Naive thymus-derived CD4-positive, alpha-beta T cell (primary cell): ENCODE results near the gene P4HA3. TPM values are rescaled to one million over a fixed set of nuclear protein-coding genes. Genes with fewer than 3 reads are reported as not detected.

Experiments used
- ATAC-seq: fragments of 150-1000 bp; cut with Tn5 transposase; 2 replicates; pipeline ENCODE4 v1.10.0; 2021; ENCODE audit warnings: mild to moderate bottlenecking, moderate library complexity
- CTCF ChIA-PET: fragments of 350-600 bp; sonication (Branson Sonifier 250); formaldehyde crosslinking; loops from one replicate; lab custom pipeline; 2021; ENCODE audit warnings: antibody characterized with exemption; lab: Charles Lee
- POLR2A ChIA-PET: fragments of 350-600 bp; sonication (Branson Sonifier 250); formaldehyde crosslinking; loops from one replicate; lab custom pipeline; 2021; ENCODE audit warnings: antibody characterized with exemption, inconsistent platforms; lab: Charles Lee
- DNase-seq, 9 donors: peaks; one replicate each; pipeline versions ENCODE4 v3.0.0 to v3.0.0-alpha.2; 2020 to 2022; ENCODE audit warnings: mixed read lengths in 1 of 9
- H3K27ac ChIP-seq: one replicate; pipeline ENCODE4 v1.7.0; 2013; ENCODE audit warnings: mild to moderate bottlenecking, low read depth, low read length, moderate library complexity
- H3K27me3 ChIP-seq, 2 donors: one replicate each; pipeline ENCODE4 v1.7.0; 2013; ENCODE audit warnings: low read length in 2 of 2, mild to moderate bottlenecking in 2 of 2, moderate library complexity in 2 of 2; ENCODE audit not compliant: control insufficient read depth in 2 of 2, insufficient read depth in 2 of 2
- H3K36me3 ChIP-seq, 3 experiments: 1 replicate in 2 of 3; 2 replicates in 1 of 3; pipeline ENCODE4 v1.7.0; 2013; ENCODE audit warnings: low read length in 3 of 3, mild to moderate bottlenecking in 3 of 3, moderate library complexity in 1 of 3; ENCODE audit not compliant: insufficient read depth in 3 of 3, control insufficient read depth in 2 of 3
- H3K4me1 ChIP-seq, 2 donors: one replicate each; pipeline ENCODE4 v1.7.0; 2013; ENCODE audit warnings: low read length in 2 of 2, mild to moderate bottlenecking in 2 of 2, moderate library complexity in 1 of 2; ENCODE audit not compliant: control insufficient read depth in 2 of 2, insufficient read depth in 2 of 2
- H3K4me3 ChIP-seq: 2 replicates; pipeline ENCODE4 v1.7.0; 2013; ENCODE audit warnings: mild to moderate bottlenecking, low read length
- H3K9me3 ChIP-seq, 3 experiments: 1 replicate in 2 of 3; 2 replicates in 1 of 3; pipeline ENCODE4 v1.7.0; 2013; ENCODE audit warnings: low read length in 3 of 3; ENCODE audit not compliant: control insufficient read depth in 2 of 3
- H3K27ac Mint-ChIP-seq, 9 donors: one replicate each; pipeline ENCODE4 v1.8.0; 2020 to 2022; ENCODE audit warnings: mixed read lengths in 9 of 9, mild to moderate bottlenecking in 8 of 9, moderate library complexity in 5 of 9, inconsistent platforms in 2 of 9
- H3K27me3 Mint-ChIP-seq, 5 donors: one replicate each; pipeline ENCODE4 v1.8.0; 2021 to 2022; ENCODE audit warnings: mixed read lengths in 5 of 5, mild to moderate bottlenecking in 1 of 5
- H3K36me3 Mint-ChIP-seq, 5 donors: one replicate each; pipeline ENCODE4 v1.8.0; 2020 to 2022; ENCODE audit warnings: mixed read lengths in 5 of 5, mild to moderate bottlenecking in 3 of 5, inconsistent platforms in 1 of 5
- H3K4me1 Mint-ChIP-seq, 7 donors: one replicate each; pipeline ENCODE4 v1.8.0; 2020 to 2022; ENCODE audit warnings: mixed read lengths in 7 of 7, mild to moderate bottlenecking in 3 of 7, inconsistent platforms in 1 of 7
- H3K4me3 Mint-ChIP-seq, 10 donors: one replicate each; pipeline ENCODE4 v1.8.0; 2020 to 2022; ENCODE audit warnings: mild to moderate bottlenecking in 10 of 10, mixed read lengths in 10 of 10, moderate library complexity in 6 of 10, inconsistent platforms in 2 of 10
- H3K9me3 Mint-ChIP-seq, 11 donors: one replicate each; pipeline ENCODE4 v1.8.0; 2020 to 2022; ENCODE audit warnings: mixed read lengths in 11 of 11, mild to moderate bottlenecking in 4 of 11, inconsistent platforms in 1 of 11, moderate library complexity in 1 of 11
- intact Hi-C, 2 donors: fragments of 100-400 bp; cut with micrococcal nuclease; formaldehyde crosslinking; loops; one replicate each; pipeline ENCODE4 v1.15.1; 2023
- polyA plus RNA-seq, 2 donors: library from polyadenylated mRNA; unstranded; fragments of 300-500 nt; fragmentation: Illumina TruSeq; gene quantifications; one replicate each; pipeline ENCODE4 v1.2.3, GENCODE V29; 2021
- total RNA-seq, 6 experiments: library from RNA in 5 of 6; stranded (reverse) in 5 of 6; gene quantifications; 1 replicate in 5 of 6; 2 replicates in 1 of 6; pipeline ENCODE4 v1.2.3 and lab custom pipeline; 2021 to 2026

Gene P4HA3
- total and polyA plus RNA-seq, 7 experiments from 2014 or later, result not detected

- Mint-ChIP-seq H3K4me1 (no peaks in the 10 kb centered on the region), H3K4me3 (no peak overlapping the region), H3K27ac (no peak overlapping the region), H3K36me3 (no peaks in the 10 kb centered on the region), H3K27me3 (peaks cover 4 to 43% (median 8%) of the 10 kb centered on the region in 5 donors), H3K9me3 (no peaks in the 10 kb centered on the region)
- no peaks in the 10 kb centered on the region for H3K36me3 ChIP-seq
- no peaks in the 10 kb centered on the region for H3K4me1 ChIP-seq
- ATAC-seq (no peak), DNase-seq (no peak)
- ChIA-PET CTCF (no interaction called here), POLR2A (no interaction called here)
- no peak overlapping the region for H3K27ac ChIP-seq
- intact Hi-C loops, result no loop called here
- no peaks in the 10 kb centered on the region for H3K9me3 ChIP-seq
- H3K27me3 ChIP-seq, result no peaks in the 10 kb centered on the region
- H3K4me3 ChIP-seq, result no peak overlapping the region
Measured at GRCh38 chr11:74276581-74276980, 34.9 kb downstream of the P4HA3 start.

DNA sequence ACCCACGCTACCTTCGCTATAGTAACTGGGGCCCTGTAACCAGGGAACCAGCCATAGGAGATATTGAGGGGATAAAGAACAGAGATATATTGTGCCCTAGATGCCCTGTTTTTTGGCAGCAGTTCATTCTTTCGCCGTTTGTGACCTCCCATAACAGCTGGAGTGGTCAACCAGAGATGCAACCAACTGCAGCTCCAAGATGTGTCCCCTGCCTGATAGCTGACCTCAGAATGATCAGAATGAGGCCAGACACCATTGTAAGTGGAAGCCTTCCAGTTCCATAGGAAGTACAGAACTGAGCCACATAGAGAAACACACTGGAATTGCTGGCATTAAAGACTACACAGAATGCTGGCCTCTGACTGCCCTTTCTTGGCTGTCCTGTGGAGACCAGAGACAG, 39.2 kb downstream of the P4HA3 start:
- Mint-ChIP-seq H3K4me1 (peaks cover 8 to 33% (median 21%) of the 10 kb centered on the region in 7 donors), H3K27ac (no peak overlapping the region), H3K36me3 (no peaks in the 10 kb centered on the region), H3K4me3 (no peak overlapping the region), H3K27me3 (peaks cover 4 to 43% (median 8%) of the 10 kb centered on the region in 5 donors), H3K9me3 (no peaks in the 10 kb centered on the region)
- Histone ChIP-seq H3K27me3 (no peaks in the 10 kb centered on the region), H3K27ac (no peak overlapping the region), H3K4me1 (peaks cover 7 to 15% of the 10 kb centered on the region in 2 donors), H3K36me3 (no peaks in the 10 kb centered on the region), H3K9me3 (no peaks in the 10 kb centered on the region), H3K4me3 (no peak overlapping the region)
- DNase-seq (no peak), ATAC-seq (no peak)
- CTCF ChIA-PET, result no interaction called here
- intact Hi-C loops, result no loop called here
- POLR2A ChIA-PET, result no interaction called here

DNA sequence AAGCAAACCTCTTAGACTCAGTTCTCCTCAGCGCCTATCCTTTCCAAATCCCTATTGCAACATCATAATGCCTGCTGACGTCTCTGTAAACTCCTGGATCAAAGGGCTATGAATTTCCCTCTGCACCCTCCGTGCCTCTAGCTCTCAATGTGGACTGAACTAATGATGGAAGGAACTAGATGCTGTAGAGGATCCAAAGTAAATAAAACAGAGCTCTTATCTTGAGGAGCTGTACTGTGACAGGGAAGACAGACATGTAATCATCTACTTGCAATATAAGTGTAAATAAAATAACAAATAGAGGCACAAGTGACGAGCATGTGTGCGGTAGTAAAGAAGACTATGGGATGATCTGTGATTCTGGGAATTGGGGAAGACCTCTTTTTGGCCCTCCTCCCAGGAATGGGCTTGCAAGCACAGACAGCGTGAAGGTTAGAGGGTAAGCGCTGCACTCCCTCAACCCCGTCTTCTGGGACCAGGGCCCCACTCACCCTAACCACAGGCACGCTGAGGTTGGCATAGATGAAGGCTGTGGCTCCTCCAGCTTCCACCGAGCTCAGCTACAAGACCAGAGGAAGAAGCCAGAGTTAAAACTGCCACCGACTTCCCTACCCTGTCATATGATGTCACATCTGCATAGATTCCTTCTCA, 42.2 kb downstream of the P4HA3 start:
- CTCF ChIA-PET, result interaction anchor here (1.4 kb wide), 1 partner anchor 13 kb away, joined by 8 read pairs; no protein-coding TSS in a partner anchor
- peak; percentile 71 for ATAC-seq

GRCh38 chr11:74268456-74268855, 43.0 kb downstream of the P4HA3 start:
- Mint-ChIP-seq H3K27ac (no peak overlapping the region), H3K36me3 (no peaks in the 10 kb centered on the region), H3K27me3 (peaks cover 0 to 22% (median 0%) of the 10 kb centered on the region in 5 donors), H3K4me1 (peaks cover 8 to 33% (median 21%) of the 10 kb centered on the region in 7 donors), H3K9me3 (no peaks in the 10 kb centered on the region), H3K4me3 (peak overlapping the region in 5 of 10 donors; percentile 5 to 50 (median 31))
- no peak for ATAC-seq
- Histone ChIP-seq H3K4me1 (peaks cover 7 to 15% of the 10 kb centered on the region in 2 donors), H3K4me3 (no peak overlapping the region), H3K27me3 (no peaks in the 10 kb centered on the region), H3K27ac (no peak overlapping the region), H3K36me3 (no peaks in the 10 kb centered on the region), H3K9me3 (no peaks in the 10 kb centered on the region)
- POLR2A ChIA-PET, result no interaction called here
- DNase-seq, result no peak
- intact Hi-C loops, result no loop called here
- CTCF ChIA-PET, result interaction anchor here (1.4 kb wide), 1 partner anchor 13 kb away, joined by 8 read pairs; no protein-coding TSS in a partner anchor

More for the DNA sequence above, 42.2 kb downstream of the P4HA3 start:
- peaks cover 0 to 25% (median 0%) of the 10 kb centered on the region in 5 donors for H3K27me3 Mint-ChIP-seq
- peak overlapping the region in 3 of 9 donors; percentile 5 to 39 (median 13) for H3K27ac Mint-ChIP-seq
- peak in 7 of 9 donors; percentile 11 to 48 (median 43) for DNase-seq
- Histone ChIP-seq H3K36me3 (no peaks in the 10 kb centered on the region), H3K4me1 (peaks cover 7 to 15% of the 10 kb centered on the region in 2 donors), H3K4me3 (no peak overlapping the region), H3K27me3 (no peaks in the 10 kb centered on the region), H3K9me3 (no peaks in the 10 kb centered on the region), H3K27ac (no peak overlapping the region)
- peaks cover 8 to 33% (median 21%) of the 10 kb centered on the region in 7 donors for H3K4me1 Mint-ChIP-seq
- no peaks in the 10 kb centered on the region for H3K36me3 Mint-ChIP-seq
- POLR2A ChIA-PET, result interaction anchor here (0.7 kb wide), 1 partner anchor 9 kb away, joined by 3 read pairs; no protein-coding TSS in a partner anchor
- intact Hi-C loops, result no loop called here
- peak overlapping the region in 6 of 10 donors; percentile 5 to 59 (median 40) for H3K4me3 Mint-ChIP-seq
- H3K9me3 Mint-ChIP-seq, result no peaks in the 10 kb centered on the region

DNA sequence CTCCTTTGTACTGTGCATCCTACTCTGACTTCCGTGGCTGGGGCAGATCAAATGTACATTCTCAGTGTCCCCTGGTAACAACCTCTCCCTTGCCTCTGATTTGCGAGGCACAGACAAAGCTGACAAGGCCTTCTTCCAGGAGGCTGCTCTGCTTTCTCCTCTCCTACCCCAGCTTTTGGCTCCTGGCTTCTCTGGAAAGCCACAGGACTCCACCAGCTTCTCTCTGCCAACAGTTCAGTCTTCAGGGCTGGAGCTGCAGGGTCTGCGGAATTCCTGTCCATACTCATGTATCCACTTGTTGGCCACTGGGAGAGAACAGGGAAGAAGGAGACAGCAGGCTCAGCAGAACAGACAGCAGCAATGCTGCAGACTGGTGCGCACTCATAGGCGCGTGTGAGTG, 44.4 kb downstream of the P4HA3 start:
- H3K4me3 ChIP-seq, result no peak overlapping the region
- intact Hi-C loops, result no loop called here
- DNase-seq, result no peak
- Mint-ChIP-seq H3K27me3 (peaks cover 0 to 17% (median 4%) of the 10 kb centered on the region in 5 donors), H3K36me3 (no peaks in the 10 kb centered on the region), H3K9me3 (peaks cover 0 to 2% (median 0%) of the 10 kb centered on the region in 11 donors), H3K27ac (peak overlapping the region in 1 of 9 donors; percentile 32), H3K4me1 (peaks cover 8 to 33% (median 21%) of the 10 kb centered on the region in 7 donors), H3K4me3 (no peak overlapping the region)
- CTCF ChIA-PET, result interaction anchor here (0.6 kb wide), 1 partner anchor 519 kb away, joined by 3 read pairs; no protein-coding TSS in a partner anchor
- no peak for ATAC-seq
- no peaks in the 10 kb centered on the region for H3K27me3 ChIP-seq
- POLR2A ChIA-PET, result interaction anchor here (0.5 kb wide), 1 partner anchor 29 kb away, joined by 3 read pairs; no protein-coding TSS in a partner anchor
- peaks cover 7 to 15% of the 10 kb centered on the region in 2 donors for H3K4me1 ChIP-seq
- H3K36me3 ChIP-seq, result no peaks in the 10 kb centered on the region
- no peak overlapping the region for H3K27ac ChIP-seq
- H3K9me3 ChIP-seq, result no peaks in the 10 kb centered on the region

- Mint-ChIP-seq H3K27ac (no peak overlapping the region), H3K4me3 (no peak overlapping the region), H3K4me1 (peaks cover 8 to 28% (median 21%) of the 10 kb centered on the region in 7 donors), H3K27me3 (peaks cover 0 to 9% (median 4%) of the 10 kb centered on the region in 5 donors), H3K9me3 (peaks cover 0 to 2% (median 0%) of the 10 kb centered on the region in 11 donors), H3K36me3 (no peaks in the 10 kb centered on the region)
- Histone ChIP-seq H3K36me3 (no peaks in the 10 kb centered on the region), H3K27me3 (no peaks in the 10 kb centered on the region), H3K4me3 (no peak overlapping the region), H3K9me3 (no peaks in the 10 kb centered on the region), H3K4me1 (peaks cover 7 to 15% of the 10 kb centered on the region in 2 donors), H3K27ac (no peak overlapping the region)
- no peak for ATAC-seq
- intact Hi-C loops, result no loop called here
- ChIA-PET POLR2A (no interaction called here), CTCF (no interaction called here)
- DNase-seq, result no peak
Measured at GRCh38 chr11:74265256-74265655, 46.2 kb downstream of the P4HA3 start.
